Neuronal stem cell (in vitro differentiated cells): Measurements from ENCODE around the gene CAB39.

Source experiments
- DNase-seq: peaks from one replicate; pipeline ENCODE4 v3.0.0-alpha.2; 2013; ENCODE audit warnings: low spot score
- H2AFZ ChIP-seq: one replicate; pipeline ENCODE4 v1.6.1; 2013; ENCODE audit warnings: mild to moderate bottlenecking, low read length, inconsistent platforms
- H2AK5ac ChIP-seq: 2 replicates; pipeline ENCODE4 v1.6.1; 2013; ENCODE audit warnings: low read depth, mild to moderate bottlenecking, inconsistent platforms, low read length, moderate library complexity, mixed read lengths
- H2BK120ac ChIP-seq: 2 replicates; pipeline ENCODE4 v1.6.1; 2013; ENCODE audit warnings: low read depth, mild to moderate bottlenecking, inconsistent platforms, low read length, moderate library complexity, mixed read lengths
- H2BK12ac ChIP-seq: one replicate; pipeline ENCODE4 v1.6.1; 2013; ENCODE audit warnings: low read length, inconsistent platforms
- H2BK15ac ChIP-seq: 2 replicates; pipeline ENCODE4 v1.6.1; 2013; ENCODE audit warnings: mild to moderate bottlenecking, low read length, inconsistent platforms, mixed read lengths
- H2BK5ac ChIP-seq: one replicate; pipeline ENCODE4 v1.6.1; 2013; ENCODE audit warnings: inconsistent platforms, mild to moderate bottlenecking, low read length, moderate library complexity
- H3K14ac ChIP-seq: one replicate; pipeline ENCODE4 v1.6.1; 2013; ENCODE audit warnings: low read length, inconsistent platforms
- H3K18ac ChIP-seq: 2 replicates; pipeline ENCODE4 v1.6.1; 2013; ENCODE audit warnings: low read length, inconsistent platforms
- H3K23ac ChIP-seq: 2 replicates; pipeline ENCODE4 v1.6.1; 2013; ENCODE audit warnings: low read depth, mild to moderate bottlenecking, mixed read lengths, low read length, inconsistent platforms; ENCODE audit not compliant: poor library complexity
- H3K27ac ChIP-seq: replicated peaks from 3 replicates; pipeline ENCODE4 v1.5.1; 2013; ENCODE audit warnings: low read length, inconsistent platforms
- H3K27me3 ChIP-seq, 3 experiments: 2 replicates each; pipeline ENCODE4 v1.6.1; 2013; ENCODE audit warnings: low read length in 3 of 3, mild to moderate bottlenecking in 2 of 3, inconsistent platforms in 1 of 3, low read depth in 1 of 3, mixed read lengths in 1 of 3, moderate library complexity in 1 of 3; ENCODE audit not compliant: control insufficient read depth in 3 of 3, insufficient read depth in 3 of 3
- H3K36me3 ChIP-seq, 2 donors: replicated peaks in 1 of 2; 2 replicates each; pipeline ENCODE4 v1.6.1; 2013; ENCODE audit warnings: low read length in 2 of 2; ENCODE audit not compliant: control insufficient read depth in 2 of 2, insufficient read depth in 2 of 2
- H3K4ac ChIP-seq: 2 replicates; pipeline ENCODE4 v1.6.1; 2013; ENCODE audit warnings: inconsistent platforms, mild to moderate bottlenecking, low read length, moderate library complexity
- H3K4me1 ChIP-seq, 2 donors: 1 replicate in 1 of 2; 2 replicates in 1 of 2; pipeline ENCODE4 v1.6.1; 2013; ENCODE audit warnings: low read length in 2 of 2, low read depth in 1 of 2; ENCODE audit not compliant: control insufficient read depth in 2 of 2, insufficient read depth in 1 of 2
- H3K4me2 ChIP-seq: one replicate; pipeline ENCODE4 v1.6.1; 2013; ENCODE audit warnings: mild to moderate bottlenecking, low read length, inconsistent platforms; ENCODE audit not compliant: insufficient read depth, poor library complexity, severe bottlenecking
- H3K4me3 ChIP-seq, 2 donors: 2 replicates each; pipeline ENCODE4 v1.5.1; 2013; ENCODE audit warnings: low read length in 2 of 2, mild to moderate bottlenecking in 2 of 2, inconsistent platforms in 1 of 2, moderate library complexity in 1 of 2
- H3K79me1 ChIP-seq: one replicate; pipeline ENCODE4 v1.6.1; 2013; ENCODE audit warnings: low read depth, mild to moderate bottlenecking, inconsistent platforms, low read length, moderate library complexity
- H3K9ac ChIP-seq: one replicate; pipeline ENCODE4 v1.6.1; 2013; ENCODE audit warnings: mild to moderate bottlenecking, low read depth, low read length, inconsistent platforms; ENCODE audit not compliant: poor library complexity
- H3K9me3 ChIP-seq, 2 donors: replicated peaks in 1 of 2; 2 replicates each; pipeline versions ENCODE3 to v1.6.1; 2013; ENCODE audit warnings: low read length in 2 of 2, mild to moderate bottlenecking in 2 of 2, inconsistent platforms in 1 of 2, low read depth in 1 of 2, mixed read lengths in 1 of 2, moderate library complexity in 1 of 2; ENCODE audit not compliant: control insufficient read depth in 2 of 2, insufficient read depth in 1 of 2
- H4K8ac ChIP-seq: one replicate; pipeline ENCODE4 v1.6.1; 2013; ENCODE audit warnings: low read depth, mild to moderate bottlenecking, inconsistent platforms, low read length, moderate library complexity
- H4K91ac ChIP-seq: one replicate; pipeline ENCODE4 v1.6.1; 2013; ENCODE audit warnings: low read length, low read depth, mild to moderate bottlenecking, inconsistent platforms; ENCODE audit not compliant: poor library complexity
- WGBS, 2 donors: extraction: QIAGEN DNeasy Blood & Tissue Kit; methylation state at CpG; one replicate each; pipeline ENCODE4 v1.1.7; 2013; ENCODE audit warnings: missing lambda C conversion rate in 2 of 2, mixed read lengths in 1 of 2; ENCODE audit not compliant: insufficient read length in 2 of 2, insufficient replicate concordance in 1 of 2; ENCODE audit errors: extremely low coverage in 2 of 2; 5-methylcytosine and 5-hydroxymethylcytosine counted together

CAB39 gene

DNA sequence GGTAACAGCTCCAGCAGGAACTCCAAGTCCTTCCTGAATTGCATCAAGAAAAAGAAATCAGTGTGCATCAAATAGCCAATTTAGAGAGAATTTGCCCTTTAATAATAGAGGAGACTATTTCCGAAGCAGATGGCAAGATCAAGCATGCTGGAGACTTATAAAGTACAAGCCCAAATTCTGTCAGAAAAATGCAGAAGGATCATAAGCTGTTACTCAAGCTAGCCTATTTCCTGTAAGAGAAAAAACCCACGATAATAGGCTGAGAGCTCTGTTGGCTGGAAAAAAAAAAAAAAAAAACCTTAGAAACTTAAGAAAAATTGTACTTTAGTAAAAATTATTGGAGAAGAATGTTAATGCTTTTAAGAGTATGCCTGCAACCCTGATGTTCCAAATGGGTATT is 127.7 kb downstream of the CAB39 start:
- no peak overlapping the region for H3K18ac ChIP-seq
- no peak overlapping the region for H4K8ac ChIP-seq
- H3K27ac ChIP-seq: no peak overlapping the region
- no CpG with 5 or more reads among the region's 2 CpGs for WGBS, 2 donors
- H4K91ac ChIP-seq: no peak overlapping the region
- DNase-seq: no peak
- H3K9me3 ChIP-seq: peaks cover 2 to 3% of the 10 kb centered on the region in 2 donors
- no peak overlapping the region for H2BK12ac ChIP-seq
- H3K4ac ChIP-seq: no peak overlapping the region
- no peak overlapping the region for H3K14ac ChIP-seq
- no peaks in the 10 kb centered on the region for H3K36me3 ChIP-seq
- H3K4me1 ChIP-seq: no peaks in the 10 kb centered on the region
- H2BK5ac ChIP-seq: no peak overlapping the region
- H3K4me2 ChIP-seq: no peak overlapping the region
- H2BK15ac ChIP-seq: no peak overlapping the region
- H3K79me1 ChIP-seq: no peaks in the 10 kb centered on the region
- H3K23ac ChIP-seq: no peak overlapping the region
- no peak overlapping the region for H2AK5ac ChIP-seq
- H2AFZ ChIP-seq: no peak overlapping the region
- H3K4me3 ChIP-seq: no peak overlapping the region
- no peak overlapping the region for H3K9ac ChIP-seq
- no peaks in the 10 kb centered on the region for H3K27me3 ChIP-seq
- no peak overlapping the region for H2BK120ac ChIP-seq

DNA sequence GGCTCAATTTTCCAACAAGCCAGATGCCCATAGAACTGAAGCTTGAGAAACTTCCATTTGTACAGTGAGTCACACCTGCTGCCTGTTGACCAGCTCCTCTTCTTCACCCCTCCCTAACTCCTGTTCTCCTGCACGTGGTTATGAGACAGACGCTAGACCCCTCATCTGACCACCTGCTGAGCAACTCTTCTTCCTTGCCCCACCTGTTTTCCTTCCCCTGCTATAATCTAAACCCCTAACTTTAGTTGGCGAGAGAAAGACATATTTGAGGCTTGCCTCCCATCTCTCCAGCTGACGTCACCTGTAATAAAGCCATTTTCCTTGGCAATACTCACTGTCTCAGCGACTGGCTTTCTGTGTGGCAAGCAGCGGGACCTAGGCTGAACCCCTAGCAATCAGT is 129.8 kb downstream of the CAB39 start:
- Histone ChIP-seq H3K9me3 (peaks cover 2 to 9% of the 10 kb centered on the region in 2 donors), H3K14ac (no peak overlapping the region), H3K9ac (no peak overlapping the region), H3K18ac (no peak overlapping the region), H3K79me1 (no peaks in the 10 kb centered on the region), H3K4me2 (no peak overlapping the region), H3K4me3 (no peak overlapping the region), H3K23ac (no peak overlapping the region), H2AK5ac (no peak overlapping the region), H3K27ac (no peak overlapping the region), H3K4ac (no peak overlapping the region), H2BK120ac (no peak overlapping the region), H3K27me3 (no peaks in the 10 kb centered on the region), H2BK15ac (no peak overlapping the region), H4K8ac (no peak overlapping the region), H2BK12ac (no peak overlapping the region), H2AFZ (no peak overlapping the region), H4K91ac (no peak overlapping the region), H3K4me1 (no peaks in the 10 kb centered on the region), H2BK5ac (no peak overlapping the region), H3K36me3 (no peaks in the 10 kb centered on the region)
- WGBS, 2 donors: no CpG with 5 or more reads among the region's 6 CpGs
- DNase-seq: no peak

DNA sequence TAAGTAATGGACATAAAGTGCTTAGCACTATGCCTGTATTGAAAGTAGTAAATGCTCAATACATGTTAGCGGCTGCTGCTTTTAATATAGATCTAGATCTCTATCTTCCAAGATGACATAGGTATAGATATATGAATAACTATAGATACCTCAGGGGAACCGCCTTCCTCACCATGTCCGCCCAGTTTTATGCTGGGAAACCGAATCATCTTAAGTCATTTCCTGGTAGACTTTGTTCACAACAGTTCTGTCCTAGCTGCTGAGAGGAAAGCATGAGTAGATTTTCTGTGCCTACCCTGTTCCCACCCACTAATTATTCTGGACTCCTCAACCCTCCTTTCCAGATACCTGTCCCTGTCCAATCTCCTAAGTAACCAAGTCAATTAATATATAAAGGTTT is 130.5 kb downstream of the CAB39 start:
- Histone ChIP-seq H3K4me3 (no peak overlapping the region), H2BK15ac (no peak overlapping the region), H3K9me3 (peaks cover 2 to 9% of the 10 kb centered on the region in 2 donors), H3K4ac (no peak overlapping the region), H3K18ac (no peak overlapping the region), H2AFZ (no peak overlapping the region), H4K91ac (no peak overlapping the region), H3K4me1 (no peaks in the 10 kb centered on the region), H3K79me1 (no peaks in the 10 kb centered on the region), H3K14ac (no peak overlapping the region), H3K23ac (no peak overlapping the region), H3K27me3 (no peaks in the 10 kb centered on the region), H2AK5ac (no peak overlapping the region), H2BK5ac (no peak overlapping the region), H2BK12ac (no peak overlapping the region), H3K4me2 (no peak overlapping the region), H4K8ac (no peak overlapping the region), H2BK120ac (no peak overlapping the region), H3K9ac (no peak overlapping the region), H3K27ac (no peak overlapping the region), H3K36me3 (no peaks in the 10 kb centered on the region)
- no peak for DNase-seq
- WGBS, 2 donors: no CpG with 5 or more reads among the region's 4 CpGs

DNA sequence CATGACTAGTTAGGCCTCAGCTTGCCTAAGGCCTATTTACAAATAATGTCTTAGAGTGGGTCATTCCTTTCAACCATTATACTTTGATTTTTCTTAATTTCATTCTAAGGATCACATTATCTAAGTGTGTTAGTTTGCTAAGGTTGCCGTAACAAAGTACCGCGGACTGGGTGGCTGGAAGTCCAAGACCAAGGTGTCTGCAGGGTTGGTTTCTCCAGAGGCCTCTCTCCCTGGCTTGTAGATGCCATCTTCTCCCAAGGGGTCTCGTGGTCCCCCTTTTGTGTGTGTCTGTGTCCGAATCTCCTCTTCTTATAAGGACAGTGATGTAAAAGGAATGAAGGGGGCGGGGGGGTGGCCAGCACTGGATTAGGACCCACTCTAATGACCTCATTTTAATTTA is 133.7 kb downstream of the CAB39 start:
- no peak overlapping the region for H2BK12ac ChIP-seq
- no peak overlapping the region for H3K4ac ChIP-seq
- H4K91ac ChIP-seq: no peak overlapping the region
- no peaks in the 10 kb centered on the region for H3K79me1 ChIP-seq
- H3K9me3 ChIP-seq: peaks cover 0 to 6% of the 10 kb centered on the region in 2 donors
- no peak overlapping the region for H4K8ac ChIP-seq
- H3K27me3 ChIP-seq: no peaks in the 10 kb centered on the region
- DNase-seq: no peak
- no peak overlapping the region for H2BK15ac ChIP-seq
- no peak overlapping the region for H3K4me2 ChIP-seq
- H3K9ac ChIP-seq: no peak overlapping the region
- H3K18ac ChIP-seq: no peak overlapping the region
- no peak overlapping the region for H2AK5ac ChIP-seq
- H2AFZ ChIP-seq: no peak overlapping the region
- no peaks in the 10 kb centered on the region for H3K4me1 ChIP-seq
- no peak overlapping the region for H3K14ac ChIP-seq
- no peak overlapping the region for H3K27ac ChIP-seq
- no peak overlapping the region for H3K23ac ChIP-seq
- H3K4me3 ChIP-seq: no peak overlapping the region
- no peaks in the 10 kb centered on the region for H3K36me3 ChIP-seq
- H2BK5ac ChIP-seq: no peak overlapping the region
- no CpG with 5 or more reads among the region's 6 CpGs for WGBS, 2 donors
- H2BK120ac ChIP-seq: no peak overlapping the region
